Pancreas (tissue), 10 donors: ENCODE data around the gene GPX6. TPM values are rescaled to one million over a fixed set of nuclear protein-coding genes. Genes with fewer than 3 reads are reported as not detected.

Experiments used
- ATAC-seq, 4 donors: fragments of 200-7000 bp; cut with Tn5 transposase; one replicate each; pipeline versions ENCODE4 v1.8.0 to v1.9.1; 2020; ENCODE audit warnings: mild to moderate bottlenecking in 4 of 4, moderate library complexity in 4 of 4
- DNase-seq, 6 donors: peaks; one replicate each; pipeline ENCODE4 v3.0.0-alpha.2; 2020
- FAIRE-seq: peaks from 2 replicates; lab custom pipeline; 2012; peaks lifted over from hg19 to GRCh38; lab: Jason Lieb, UNC
- H3K27ac ChIP-seq, 4 donors: fragments of 200-600 bp; sonication (generic); 1 replicate in 3 of 4; 2 replicates in 1 of 4; pipeline versions ENCODE4 v1.5.0 to v1.8.0; 2020
- H3K27me3 ChIP-seq, 4 donors: fragments of 200-600 bp; one replicate each; pipeline ENCODE4 v1.8.0; 2021
- H3K36me3 ChIP-seq, 3 donors: fragments of 200-600 bp; sonication (generic) in 1 of 3; one replicate each; pipeline versions ENCODE4 v1.5.0 to v1.8.0; 2020 to 2021
- H3K4me1 ChIP-seq, 3 donors: fragments of 200-600 bp; one replicate each; pipeline ENCODE4 v1.8.0; 2021
- H3K4me3 ChIP-seq, 4 donors: fragments of 200-600 bp; sonication (generic) in 2 of 4; one replicate each; pipeline versions ENCODE4 v1.5.0 to v1.8.0; 2020 to 2021
- H3K9me3 ChIP-seq, 4 donors: fragments of 200-600 bp; one replicate each; pipeline ENCODE4 v1.8.0; 2021
- CTCF ChIP-seq, 4 donors: fragments of 200-600 bp; sonication (generic) in 3 of 4; IDR thresholded peaks; one replicate each; pipeline versions ENCODE4 v1.5.0 to v1.8.0; 2021; ENCODE audit warnings: antibody characterized with exemption in 4 of 4
- WGBS, 2 donors: extraction: QIAGEN DNeasy Blood & Tissue Kit; methylation state at CpG; one replicate each; pipeline ENCODE4 v1.1.7; 2013; 5-methylcytosine and 5-hydroxymethylcytosine counted together
- intact Hi-C, 3 donors: fragments of 100-400 bp; cut with DNase I; formaldehyde crosslinking; loops; one replicate each; pipeline versions ENCODE4 v1.11.1 to v1.14.2; 2022
- polyA plus RNA-seq, 2 donors: library from polyadenylated mRNA; stranded (reverse); fragments of 200-250 nt; gene quantifications; one replicate each; pipeline ENCODE4 v1.2.3, GENCODE V29; 2013
- total RNA-seq, 6 donors: library from RNA; stranded (reverse); fragmentation: NEBNext Ultra II Directional in 4 of 6; extraction: Animal tissue kit (Norgen Biotek cat#: 25700) in 4 of 6; gene quantifications; one replicate each; pipeline versions ENCODE4 v1.2.1 to v1.2.4, GENCODE V29; 2021 to 2023
- donor health status: healthy with polysubstance abuse.
- donor health status: DM: no; HTN: no; CAD: no; lungs with moderate emphysema.
- donor health status: DM: no; HTN: no; CAD: no.
- donor health status: control.
- donor health status: control.
- donor health status: Bipolar disorder and iron deficiency.
- donor health status: DM: yes; HTN: yes; CAD: no.
- donor health status: DM: no; HTN: no; CAD: no.
- donor health status: DM: no; HTN: no; CAD: no.
- donor health status: DM: yes; HTN: yes; CAD: no.

GPX6 gene
- not detected for total RNA-seq
- not detected for polyA plus RNA-seq

- Histone ChIP-seq H3K27me3 (peaks cover 0 to 4% (median 0%) of the 10 kb centered on the region in 4 donors), H3K9me3 (no peaks in the 10 kb centered on the region), H3K4me1 (no peaks in the 10 kb centered on the region), H3K27ac (no peak within 1 kb of the TSS), H3K36me3 (no peaks in the 10 kb centered on the region), H3K4me3 (no peak within 1 kb of the TSS)
- no peak for TF ChIP-seq CTCF (IDR thresholded peaks at IDR 0.05)
- FAIRE-seq (no peak), ATAC-seq (no peak), DNase-seq (no peak)
- intact Hi-C loops: no loop called here
- 27 to 49% methylated on average over 4 of the region's 4 CpGs for WGBS, 2 donors
Observed at GRCh38 chr6:28515676-28516075, at the start of gene GPX6. Gene GPX6, minus strand, starts transcription at chr6:28515793. Its CDS starts 50 bp downstream, at chr6:28515743.

- Histone ChIP-seq H3K27ac (no peak overlapping the region), H3K27me3 (peaks cover 0 to 6% (median 0%) of the 10 kb centered on the region in 4 donors), H3K4me1 (no peaks in the 10 kb centered on the region), H3K9me3 (no peaks in the 10 kb centered on the region), H3K4me3 (no peak overlapping the region), H3K36me3 (no peaks in the 10 kb centered on the region)
- FAIRE-seq: no peak
- WGBS, 2 donors: 32 to 35% methylated on average over 3 of the region's 3 CpGs
- ATAC-seq: no peak
- TF ChIP-seq CTCF (IDR thresholded peaks at IDR 0.05): no peak
- intact Hi-C loops: loop anchor here in 1 of 3 donors (10.0 kb wide), 1 partner anchor 329 kb away; no protein-coding TSS in a partner anchor
- DNase-seq: no peak
Observed at GRCh38 chr6:28563430-28564095, 48.0 kb upstream of the GPX6 start.

GRCh38 chr6:28558629-28559028 is 43.0 kb upstream of the GPX6 start:
- Histone ChIP-seq H3K27me3 (peaks cover 0 to 6% (median 0%) of the 10 kb centered on the region in 4 donors), H3K27ac (no peak overlapping the region), H3K4me1 (no peaks in the 10 kb centered on the region), H3K36me3 (no peaks in the 10 kb centered on the region), H3K9me3 (no peaks in the 10 kb centered on the region), H3K4me3 (no peak overlapping the region)
- no peak for ATAC-seq
- 42 to 43% methylated on average over 3 of the region's 3 CpGs for WGBS, 2 donors
- DNase-seq: no peak
- intact Hi-C loops: no loop called here
- no peak for TF ChIP-seq CTCF (IDR thresholded peaks at IDR 0.05)
- no peak for FAIRE-seq

GRCh38 chr6:28555136-28555535 is 39.5 kb upstream of the GPX6 start:
- Histone ChIP-seq H3K4me3 (no peak overlapping the region), H3K9me3 (no peaks in the 10 kb centered on the region), H3K36me3 (no peaks in the 10 kb centered on the region), H3K27ac (no peak overlapping the region), H3K27me3 (peaks cover 0 to 6% (median 0%) of the 10 kb centered on the region in 4 donors), H3K4me1 (no peaks in the 10 kb centered on the region)
- no peak for ATAC-seq
- WGBS, 2 donors: 55% methylated on average over 2 of the region's 2 CpGs
- no peak for DNase-seq
- TF ChIP-seq CTCF (IDR thresholded peaks at IDR 0.05): no peak
- intact Hi-C loops: no loop called here
- FAIRE-seq: no peak
